GM18909 (cell line): Measurements from ENCODE around the gene NAGPA.

Source experiments
- ATAC-seq: cut with Tn5 transposase; IDR thresholded peaks from one replicate; pipeline ENCODE4 v1.9.1; 2021; ENCODE audit warnings: mild to moderate bottlenecking; ENCODE audit not compliant: unreplicated experiment, poor library complexity

Gene NAGPA

GRCh38 chr16:5031601-5032000 is 2.1 kb downstream of the NAGPA start:
- no peak for ATAC-seq

GRCh38 chr16:5030251-5030870 is 3.4 kb downstream of the NAGPA start:
- no peak for ATAC-seq

- ATAC-seq, result no peak
These were observed 4.7 kb downstream of the NAGPA start for GRCh38 chr16:5028950-5029475.

- ATAC-seq, result no peak
These were observed 6.0 kb downstream of the NAGPA start for GRCh38 chr16:5027575-5028235.

GRCh38 chr16:5027086-5027485 is 6.6 kb downstream of the NAGPA start:
- ATAC-seq, result no peak

GRCh38 chr16:5026664-5027063 is 7.1 kb downstream of the NAGPA start:
- ATAC-seq, result no peak

- ATAC-seq, result no peak
These were observed 8.5 kb downstream of the NAGPA start for GRCh38 chr16:5025171-5025632.

- ATAC-seq, result no peak
These were observed 9.1 kb downstream of the NAGPA start for GRCh38 chr16:5024632-5025031.

GRCh38 chr16:5022521-5022920 is 11.2 kb downstream of the NAGPA start:
- ATAC-seq, result no peak

- ATAC-seq, result no peak
These were observed 13.2 kb downstream of the NAGPA start for GRCh38 chr16:5020551-5020950.

- no peak for ATAC-seq
These were observed 14.0 kb downstream of the NAGPA start for GRCh38 chr16:5019775-5020174.

- no peak for ATAC-seq
These were observed 14.9 kb downstream of the NAGPA start for GRCh38 chr16:5018793-5019192.

- ATAC-seq, result no peak
These were observed 16.1 kb downstream of the NAGPA start for GRCh38 chr16:5017678-5017969.

- no peak for ATAC-seq
These were observed 16.6 kb downstream of the NAGPA start for GRCh38 chr16:5016967-5017677.

GRCh38 chr16:5015887-5016286 is 17.8 kb downstream of the NAGPA start:
- ATAC-seq, result no peak

- ATAC-seq, result no peak
These were observed 18.4 kb downstream of the NAGPA start for GRCh38 chr16:5015351-5015750.

- no peak for ATAC-seq
These were observed 20.8 kb downstream of the NAGPA start for GRCh38 chr16:5012887-5013286.

- ATAC-seq, result no peak
These were observed 22.1 kb downstream of the NAGPA start for GRCh38 chr16:5011637-5012036.

- ATAC-seq, result no peak
These were observed 23.0 kb downstream of the NAGPA start for GRCh38 chr16:5010576-5011329.

- no peak for ATAC-seq
These were observed 25.4 kb downstream of the NAGPA start for GRCh38 chr16:5008311-5008731.

- ATAC-seq, result no peak
These were observed 26.5 kb downstream of the NAGPA start for GRCh38 chr16:5007256-5007655.
